GM11168 (cell line): ENCODE measurements around the gene CTPS2.
"Not testable (repeated sequence)": the region's sequence is repeated elsewhere in the genome, so short reads cannot be mapped to it uniquely, and the experiment has no call there.

ENCODE experiments used
- in situ Hi-C: fragments of 300-500 bp; cut with MboI; formaldehyde crosslinking; loops from one replicate; pipeline ENCODE4 v1.12.0; 2022; ENCODE audit warnings: low sequenced_read_pairs; ENCODE audit not compliant: unreplicated experiment

CTPS2 gene

GRCh38 chrX:16579517-16579916 lies 133.0 kb downstream of the CTPS2 start:
- in situ Hi-C loops, result no loop called here

GRCh38 chrX:16578218-16578617 lies 134.3 kb downstream of the CTPS2 start:
- in situ Hi-C loops, result no loop called here

DNA sequence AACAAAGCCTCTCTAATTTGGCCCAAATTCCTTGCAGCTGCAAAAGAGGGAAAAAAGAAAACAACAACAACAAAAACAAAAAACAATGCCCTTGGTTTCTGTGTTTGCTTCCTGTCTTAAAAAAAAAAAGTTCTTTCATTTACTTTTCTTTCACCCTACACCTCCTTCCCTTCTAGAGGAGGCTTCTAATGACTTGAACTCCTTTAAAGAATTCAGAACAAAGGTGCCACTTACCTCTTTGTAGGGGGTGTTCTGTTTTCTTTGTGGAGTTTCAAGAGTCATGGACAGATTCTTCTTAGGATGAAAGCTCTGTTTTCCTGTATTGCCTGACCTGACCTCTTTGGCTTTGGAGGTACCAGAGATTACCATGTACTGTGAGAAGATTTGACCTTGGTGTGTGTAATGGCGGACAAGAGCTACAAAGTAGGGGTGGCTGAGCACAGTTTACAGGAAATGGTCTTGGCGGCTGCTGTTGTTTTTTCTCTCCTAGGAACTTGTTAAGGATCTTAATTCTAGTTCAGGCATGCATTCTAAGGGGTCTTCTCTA lies 134.9 kb downstream of the CTPS2 start:
- in situ Hi-C loops, result no loop called here

DNA sequence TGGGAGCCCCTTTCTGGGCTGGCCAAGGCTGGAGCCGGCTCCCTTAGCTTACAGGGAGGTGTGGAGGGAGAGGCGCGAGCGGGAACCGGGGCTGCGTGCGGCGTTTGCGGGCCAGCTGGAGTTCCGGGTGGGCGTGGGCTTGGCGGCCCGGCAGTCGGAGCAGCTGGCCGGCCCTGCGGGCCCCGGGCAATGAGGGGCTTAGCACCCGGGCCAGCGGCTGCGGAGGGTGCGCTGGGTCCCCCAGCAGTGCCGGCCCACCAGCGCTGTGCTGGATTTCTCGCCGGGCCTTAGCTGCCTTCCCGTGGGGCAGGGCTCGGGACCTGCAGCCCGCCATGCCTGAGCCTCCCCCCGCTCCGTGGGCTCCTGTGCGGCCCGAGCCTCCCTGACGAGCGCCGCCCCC lies 137.1 kb downstream of the CTPS2 start:
- in situ Hi-C loops, result not testable (repeated sequence)

GRCh38 chrX:16573781-16574180 lies 138.7 kb downstream of the CTPS2 start:
- in situ Hi-C loops, result no loop called here

DNA sequence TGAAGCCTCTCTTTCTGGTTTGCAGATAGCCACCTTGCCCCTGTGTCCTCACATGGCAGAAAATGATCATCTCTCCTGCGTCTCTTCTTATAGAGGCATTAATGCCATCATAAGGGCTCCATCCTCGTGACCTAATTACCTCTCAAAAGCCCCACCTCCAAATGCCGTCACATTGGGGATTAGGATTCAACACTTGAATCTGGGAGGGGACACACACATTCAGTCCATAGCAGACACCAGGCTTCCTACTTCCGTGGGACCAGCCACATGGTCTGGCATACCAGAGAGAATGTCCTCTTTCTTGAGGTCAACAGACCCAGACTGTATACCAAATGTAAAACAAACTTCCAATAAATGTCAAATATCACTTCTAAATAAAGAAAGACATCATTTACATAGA lies 144.8 kb downstream of the CTPS2 start:
- in situ Hi-C loops, result no loop called here

- in situ Hi-C loops, result no loop called here
Measured at GRCh38 chrX:16566571-16566970, 145.9 kb downstream of the CTPS2 start.

DNA sequence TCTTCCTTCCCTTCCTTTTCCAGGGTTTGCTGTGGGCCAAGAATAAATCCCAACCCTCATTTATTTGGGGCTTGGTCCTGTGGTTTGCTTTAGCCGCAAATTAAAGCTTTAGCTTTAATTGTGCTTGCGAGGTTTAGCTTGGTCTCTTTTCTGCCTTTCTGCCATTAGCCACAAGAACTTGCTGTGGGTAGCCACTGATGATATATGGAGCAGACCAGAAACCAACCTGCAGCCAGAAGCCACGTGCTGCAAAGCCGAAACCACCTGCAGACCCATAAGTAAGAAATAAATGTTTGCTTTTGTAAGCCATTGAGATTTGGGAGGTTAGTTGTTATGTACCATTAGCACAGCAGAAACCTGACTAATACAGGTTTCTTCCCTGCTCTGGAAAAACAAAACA lies 152.3 kb downstream of the CTPS2 start:
- in situ Hi-C loops, result no loop called here

GRCh38 chrX:16559206-16559619 lies 153.3 kb downstream of the CTPS2 start:
- in situ Hi-C loops, result no loop called here

GRCh38 chrX:16558489-16558888 lies 154.0 kb downstream of the CTPS2 start:
- in situ Hi-C loops, result no loop called here

- in situ Hi-C loops, result no loop called here
Measured at GRCh38 chrX:16552546-16552945, 159.9 kb downstream of the CTPS2 start.

GRCh38 chrX:16547644-16548043 lies 164.8 kb downstream of the CTPS2 start:
- in situ Hi-C loops, result no loop called here

DNA sequence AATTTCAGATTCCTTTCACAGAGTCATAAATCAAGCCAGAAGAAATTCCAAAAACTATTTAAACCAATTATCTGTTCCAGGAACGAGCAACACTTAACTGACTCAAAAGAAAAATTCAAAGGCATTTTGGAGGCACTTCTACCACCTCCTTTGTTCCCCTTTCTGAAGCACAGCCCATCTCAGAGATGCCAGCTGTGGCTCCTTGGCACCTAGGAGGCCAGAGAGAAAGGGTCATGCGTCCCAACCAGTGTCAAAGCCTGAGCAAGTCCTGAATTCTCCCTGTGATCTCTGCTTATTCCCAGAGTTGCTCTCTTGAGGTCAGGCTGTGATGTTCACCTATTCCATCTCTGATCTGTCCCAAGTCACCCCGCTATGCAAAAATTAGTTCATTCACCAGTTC lies 167.5 kb downstream of the CTPS2 start:
- in situ Hi-C loops, result no loop called here
